GM21515 (cell line): ENCODE results near the gene BUB1B.

Experiments used
- ATAC-seq: cut with Tn5 transposase; IDR thresholded peaks from one replicate; pipeline ENCODE4 v1.9.1; 2021; ENCODE audit not compliant: unreplicated experiment

The BUB1B gene

GRCh38 chr15:40239693-40240618, 79.1 kb downstream of the BUB1B start:
- ATAC-seq, result no peak

DNA sequence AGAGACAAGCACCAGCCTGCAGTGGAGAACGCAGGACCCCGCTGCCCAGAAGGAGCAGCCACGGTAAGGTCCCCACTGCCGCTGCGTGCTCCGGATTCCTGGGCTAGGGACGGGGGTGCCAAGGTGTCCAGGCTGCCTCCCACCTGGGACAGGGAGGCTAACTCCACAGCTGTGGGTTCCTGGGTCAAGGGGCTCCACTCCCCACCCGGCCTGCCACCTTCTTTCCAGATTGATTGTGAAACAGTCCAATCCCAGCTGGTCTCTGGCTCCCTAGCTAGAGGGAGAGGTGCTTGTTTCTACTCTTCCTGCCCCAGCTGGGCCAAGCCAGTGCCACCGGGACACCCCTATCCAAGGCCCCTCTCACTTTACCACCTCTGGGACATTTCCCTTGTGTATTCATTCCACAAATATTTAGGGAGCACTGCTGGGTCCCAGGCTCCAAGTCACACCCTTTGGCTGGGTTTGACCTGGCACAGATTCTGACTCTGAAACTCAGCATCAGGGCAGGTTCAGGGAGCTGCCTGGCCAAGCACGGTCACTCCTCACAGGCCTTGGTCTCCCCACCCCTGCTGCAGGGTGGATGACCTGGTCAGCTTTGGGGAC, 79.9 kb downstream of the BUB1B start:
- ATAC-seq, result no peak

- ATAC-seq, result no peak
Measured at GRCh38 chr15:40241269-40242212, 80.7 kb downstream of the BUB1B start.

DNA sequence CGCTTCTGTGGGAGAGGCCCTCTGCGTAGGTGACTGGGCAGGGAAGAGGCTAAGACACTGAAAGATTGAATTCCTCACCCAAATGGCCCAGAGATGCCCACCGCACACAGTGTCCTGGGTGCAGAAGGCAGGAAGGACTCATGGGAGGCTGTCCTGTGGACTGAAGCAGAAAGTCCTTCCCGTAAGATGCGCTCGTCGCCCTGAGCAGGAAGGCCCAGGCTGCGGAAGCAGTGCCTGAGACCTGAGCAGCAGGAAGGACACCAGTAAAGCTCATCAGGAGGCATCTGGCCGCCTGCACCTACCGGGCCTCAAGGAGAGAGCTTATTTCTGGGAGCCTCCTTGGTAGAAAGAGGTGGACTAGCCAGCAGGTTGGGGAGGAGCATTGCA, 81.3 kb downstream of the BUB1B start:
- ATAC-seq, result no peak

GRCh38 chr15:40242601-40243000, 81.7 kb downstream of the BUB1B start:
- ATAC-seq, result no peak

- ATAC-seq, result no peak
Measured at GRCh38 chr15:40243126-40243810, 82.4 kb downstream of the BUB1B start.

DNA sequence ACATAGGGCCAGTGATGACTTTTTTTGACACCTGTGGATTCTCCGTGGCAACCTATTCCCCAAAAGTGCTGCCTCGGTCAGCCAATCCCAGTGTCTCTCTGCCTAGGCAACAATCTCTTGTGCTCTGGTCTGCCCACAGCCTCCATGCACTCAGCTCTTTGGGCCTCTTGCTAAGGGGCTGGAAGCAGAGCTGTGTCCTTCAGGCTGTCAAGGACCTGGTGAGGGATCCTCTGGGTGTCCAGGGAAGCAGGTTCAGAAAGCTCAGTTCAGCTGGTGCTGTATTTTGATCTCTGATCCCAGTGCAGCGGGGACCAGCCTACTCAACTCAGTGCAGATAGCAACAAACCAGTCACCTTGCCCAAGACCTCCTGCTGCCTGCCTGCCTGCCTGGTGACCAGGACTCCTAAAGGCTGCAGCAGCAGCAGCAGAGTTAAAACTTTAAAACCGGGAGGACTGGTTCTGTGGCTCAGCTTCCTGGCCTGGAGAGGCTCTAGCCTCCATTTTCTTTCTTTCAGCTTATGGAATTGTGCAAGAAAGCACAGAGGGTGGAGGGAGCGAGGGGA, 84.2 kb downstream of the BUB1B start:
- ATAC-seq, result no peak

DNA sequence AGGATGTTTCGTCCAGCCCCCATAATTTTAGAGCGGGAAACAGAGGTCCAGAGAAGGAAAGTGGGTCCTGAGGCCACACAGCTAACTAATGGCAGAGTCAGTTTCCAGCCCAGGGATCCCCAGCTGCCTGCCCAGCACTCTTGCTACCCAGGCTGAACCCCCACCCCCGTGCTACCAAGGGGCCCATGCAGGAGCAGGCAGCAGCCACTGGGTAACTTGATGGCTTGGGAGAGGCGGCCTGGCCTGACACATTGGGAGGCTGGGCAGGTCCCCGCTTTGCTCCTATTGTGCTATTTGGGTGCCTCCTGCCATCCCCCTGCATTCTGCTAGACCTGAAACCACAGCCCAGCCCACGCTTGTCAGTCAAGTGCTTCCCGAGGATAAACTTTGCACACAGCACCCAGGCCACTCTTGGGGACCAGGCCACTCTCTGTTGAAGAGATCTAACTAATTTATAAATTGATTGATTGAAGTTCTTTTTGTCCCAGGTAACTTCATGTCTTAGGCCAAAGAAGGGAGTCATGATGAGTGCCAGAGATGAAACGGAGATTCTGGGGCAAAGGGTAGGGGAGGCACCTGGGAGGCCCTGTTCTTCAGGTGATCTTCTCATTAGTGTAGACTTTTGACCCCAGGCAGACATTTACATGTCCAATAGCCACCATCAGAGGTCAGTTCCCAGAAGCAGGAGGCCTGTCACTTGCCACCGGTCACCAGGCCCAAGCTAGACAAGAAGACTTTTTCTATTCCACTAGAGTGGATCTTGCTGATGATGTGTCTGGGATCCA, 85.0 kb downstream of the BUB1B start:
- ATAC-seq, result no peak

- no peak for ATAC-seq
Measured at GRCh38 chr15:40246496-40247280, 85.8 kb downstream of the BUB1B start.

- no peak for ATAC-seq
Measured at GRCh38 chr15:40247406-40247971, 86.6 kb downstream of the BUB1B start.

GRCh38 chr15:40248006-40248783, 87.3 kb downstream of the BUB1B start:
- no peak for ATAC-seq

DNA sequence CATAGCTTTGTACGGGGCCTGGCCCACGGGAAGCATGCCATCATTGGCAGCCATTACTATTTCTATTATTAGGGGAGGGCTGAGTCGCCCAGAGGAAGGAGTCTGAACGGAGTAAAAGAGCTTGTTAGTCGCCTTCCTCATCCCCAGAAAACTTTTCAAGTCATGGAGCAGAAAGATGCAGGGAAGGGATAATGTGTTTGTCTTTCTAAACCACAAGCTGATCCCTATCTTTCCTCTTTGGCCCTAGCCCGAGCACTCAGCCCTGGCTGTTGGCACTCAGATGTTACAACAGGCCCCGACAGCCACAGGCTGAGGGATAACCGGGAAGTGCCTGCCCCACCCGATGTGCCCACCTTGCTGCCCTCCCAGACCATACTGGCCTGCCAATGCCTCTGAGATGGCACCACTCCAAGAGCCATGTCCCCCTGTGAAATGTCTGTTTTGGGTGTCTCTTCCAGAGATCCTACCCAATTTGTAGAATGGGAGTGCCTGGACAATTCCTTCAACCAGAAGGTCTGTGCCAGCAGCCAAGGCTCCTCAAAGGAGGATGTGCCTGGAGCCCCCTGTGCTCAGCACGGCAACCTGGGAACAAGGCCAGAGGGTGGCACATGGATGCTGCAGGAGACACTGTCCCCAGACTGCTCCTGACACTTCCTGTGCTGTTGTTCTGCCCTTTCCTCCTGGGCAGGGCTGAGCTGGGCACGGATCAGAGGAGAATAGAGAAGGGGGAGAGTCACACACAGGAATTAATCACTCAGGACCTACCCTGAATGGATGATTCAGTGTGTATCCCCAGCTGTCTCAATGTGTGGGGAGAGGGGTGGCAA, 88.8 kb downstream of the BUB1B start:
- ATAC-seq, result no peak

DNA sequence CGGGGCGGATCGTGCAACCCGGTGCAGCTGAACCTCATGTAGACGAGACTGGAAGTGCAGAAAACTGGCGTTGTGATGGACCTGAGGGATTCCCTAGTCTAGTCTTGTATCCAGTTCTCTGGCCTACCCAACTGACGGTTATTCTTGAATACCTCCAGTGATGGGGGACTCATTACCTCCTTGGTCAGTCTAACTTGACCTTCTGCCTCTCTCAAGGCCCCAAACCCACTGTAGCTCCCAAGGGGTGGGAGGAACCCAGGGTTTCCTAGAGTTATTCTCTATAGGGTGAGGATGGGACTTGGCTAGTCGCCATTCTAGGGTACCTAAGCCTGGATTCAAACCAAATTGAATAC, 89.4 kb downstream of the BUB1B start:
- ATAC-seq, result no peak

GRCh38 chr15:40250771-40251483, 90.1 kb downstream of the BUB1B start:
- ATAC-seq, result no peak

DNA sequence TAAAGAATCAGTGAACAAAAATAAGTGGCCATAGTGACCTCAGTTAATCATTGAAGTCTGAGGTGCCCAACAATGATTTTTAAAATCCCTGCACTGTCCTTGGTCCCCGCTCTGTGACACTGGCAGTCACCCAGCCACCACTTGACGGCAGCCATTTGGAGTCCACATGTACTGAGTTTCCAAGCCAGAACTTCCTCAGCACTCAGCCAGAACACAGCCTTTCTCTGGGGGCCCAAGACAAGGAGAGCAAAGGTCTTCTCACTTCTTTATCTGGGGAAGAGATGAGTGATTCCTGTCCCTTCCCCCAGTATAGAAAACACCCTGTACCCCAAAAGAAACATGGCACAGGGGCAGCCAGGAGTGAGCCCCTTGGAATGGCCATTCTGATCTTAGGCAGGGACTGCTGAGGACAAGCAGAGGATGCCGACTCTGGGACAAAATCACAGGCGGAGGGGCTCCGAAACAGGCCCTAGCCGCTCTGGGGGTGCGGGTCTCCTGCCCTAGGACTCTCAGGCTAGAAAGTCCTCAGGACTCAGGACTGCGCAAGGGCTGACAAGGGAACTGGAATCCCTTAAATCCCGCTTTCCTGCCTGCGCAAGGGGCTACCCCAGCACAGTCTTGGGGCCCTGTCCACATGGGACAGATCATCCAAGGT, 90.7 kb downstream of the BUB1B start:
- no peak for ATAC-seq

GRCh38 chr15:40252141-40252437, 91.2 kb downstream of the BUB1B start:
- ATAC-seq, result no peak
